GM12878 (cell line): ENCODE results near the gene EVA1A. TPM values are rescaled to one million over a fixed set of nuclear protein-coding genes. Genes with fewer than 3 reads are reported as not detected.

Source experiments
- ATAC-seq: fragments of 200-7000 bp; cut with Tn5 transposase; 3 replicates; pipeline ENCODE4 v1.9.1; 2020; ENCODE audit warnings: mild to moderate bottlenecking, moderate library complexity
- BruUV-seq: library from RNA; stranded (reverse); fragments of 400-500 nt; replicated peaks from 2 replicates; lab custom pipeline; 2021; lab: Mats Ljungman, UMichigan
- CTCF ChIA-PET: fragments of 300-600 bp; sonication (Branson Sonifier 250); formaldehyde crosslinking; extraction: SDS; loops from one replicate; lab custom pipeline; 2021; ENCODE audit warnings: inconsistent platforms; lab: Yijun Ruan, JAX
- POLR2A ChIA-PET: fragments of 350-600 bp; formaldehyde crosslinking; extraction: SDS; loops from one replicate; lab custom pipeline; 2021; ENCODE audit warnings: inconsistent platforms; lab: Charles Lee
- RAD21 ChIA-PET: fragments of 300-600 bp; sonication (Branson Sonifier 250); formaldehyde crosslinking; loops from one replicate; lab custom pipeline; 2023; ENCODE audit warnings: antibody characterized with exemption; ENCODE audit not compliant: unreplicated experiment; lab: Charles Lee
- SMC1A ChIA-PET: fragments of 300-600 bp; sonication (Branson Sonifier 250); formaldehyde crosslinking; loops from one replicate; lab custom pipeline; 2023; ENCODE audit not compliant: unreplicated experiment, uncharacterized antibody; lab: Charles Lee
- DNase-seq: peaks from one replicate; pipeline ENCODE4 v3.0.0-alpha.2; 2011; ENCODE audit warnings: low read depth, low spot score
- FAIRE-seq: peaks from 3 replicates; lab custom pipeline; 2011; peaks lifted over from hg19 to GRCh38; lab: Jason Lieb, UNC
- H2AFZ ChIP-seq: 2 replicates; pipeline ENCODE4 v1.6.0; 2011; ENCODE audit warnings: low read depth, low read length, control low read depth; ENCODE audit not compliant: control insufficient read depth
- H3K27ac ChIP-seq: 2 replicates; pipeline ENCODE4 v1.5.1; 2011; ENCODE audit warnings: control low read depth; ENCODE audit not compliant: control insufficient read depth, insufficient read depth
- H3K27me3 ChIP-seq, 2 experiments: replicated peaks in 1 of 2; 2 replicates each; pipeline versions ENCODE4 v1.6.0 to v1.6.1; 2011; ENCODE audit warnings: low read length in 1 of 2; ENCODE audit not compliant: control insufficient read depth in 2 of 2, insufficient read depth in 2 of 2
- H3K36me3 ChIP-seq, 2 experiments: 2 replicates each; pipeline ENCODE4 v1.5.1; 2011; ENCODE audit warnings: low read length in 1 of 2; ENCODE audit not compliant: control insufficient read depth in 2 of 2, insufficient read depth in 2 of 2
- H3K4me1 ChIP-seq: 2 replicates; pipeline ENCODE4 v1.6.1; 2011; ENCODE audit warnings: mild to moderate bottlenecking, low read length, moderate library complexity, mixed read lengths; ENCODE audit not compliant: control insufficient read depth, insufficient read depth
- H3K4me2 ChIP-seq: 2 replicates; pipeline ENCODE4 v1.6.0; 2011; ENCODE audit warnings: control low read depth; ENCODE audit not compliant: control insufficient read depth, insufficient read depth
- H3K4me3 ChIP-seq: fragments of 200-600 bp; sonication (generic); 2 replicates; pipeline ENCODE4 v1.5.1; 2016
- H3K79me2 ChIP-seq: 2 replicates; pipeline ENCODE4 v1.6.0; 2011; ENCODE audit warnings: low read length; ENCODE audit not compliant: control insufficient read depth, insufficient read depth
- H3K9ac ChIP-seq: 2 replicates; pipeline ENCODE4 v1.8.0; 2011; ENCODE audit warnings: low read length, control low read depth, mixed read lengths; ENCODE audit not compliant: control insufficient read depth, insufficient read depth
- H3K9me3 ChIP-seq: replicated peaks from 3 replicates; pipeline ENCODE4 v1.5.1; 2011; ENCODE audit warnings: mild to moderate bottlenecking, low read length; ENCODE audit not compliant: control insufficient read depth, insufficient read depth
- H4K20me1 ChIP-seq: 2 replicates; pipeline ENCODE4 v1.6.0; 2011; ENCODE audit not compliant: control insufficient read depth, insufficient read depth
- BACH1 ChIP-seq: fragments of 450-650 bp; IDR thresholded peaks from 2 replicates; pipeline ENCODE4 v1.6.1; 2017; ENCODE audit warnings: mild to moderate bottlenecking, borderline replicate concordance
- CHD2 ChIP-seq: IDR thresholded peaks from 2 replicates; pipeline ENCODE4 v1.6.1; 2011; ENCODE audit warnings: low read depth, low read length, improper control_type of control experiment, borderline replicate concordance
- CREB1 ChIP-seq: IDR thresholded peaks from 2 replicates; pipeline ENCODE4 v1.6.1; 2012; ENCODE audit warnings: low read depth, mild to moderate bottlenecking, inconsistent platforms
- ETV6 ChIP-seq, 2 experiments: fragments of 450-650 bp in 1 of 2; IDR thresholded peaks in 1 of 2; conservative IDR thresholded peaks in 1 of 2; 2 replicates each; pipeline ENCODE4 v1.6.1; 2014; ENCODE audit warnings: antibody characterized with exemption in 1 of 2, borderline replicate concordance in 1 of 2, low read depth in 1 of 2, mild to moderate bottlenecking in 1 of 2, moderate library complexity in 1 of 2
- IKZF1 ChIP-seq: fragments of 450-650 bp; conservative IDR thresholded peaks from 2 replicates; pipeline ENCODE4 v1.6.1; 2017; ENCODE audit warnings: antibody characterized with exemption, mild to moderate bottlenecking
- KLF5 ChIP-seq: fragments of 450-650 bp; IDR thresholded peaks from 2 replicates; pipeline ENCODE4 v1.6.1; 2014; ENCODE audit warnings: mild to moderate bottlenecking; ENCODE audit not compliant: partially characterized antibody
- MXI1 ChIP-seq: fragments of 150-350 bp; IDR thresholded peaks from 2 replicates; pipeline ENCODE4 v1.6.1; 2011; ENCODE audit warnings: low read depth, mild to moderate bottlenecking, inconsistent platforms, low read length, improper control_type of control experiment
- MYB ChIP-seq: fragments of 150-350 bp; IDR thresholded peaks from 2 replicates; pipeline ENCODE4 v1.6.1; 2014; ENCODE audit warnings: mild to moderate bottlenecking, low read depth, low read length, borderline replicate concordance
- NFXL1 ChIP-seq: fragments of 450-650 bp; IDR thresholded peaks from 2 replicates; pipeline ENCODE4 v1.6.1; 2017; ENCODE audit warnings: antibody characterized with exemption, mild to moderate bottlenecking, borderline replicate concordance
- SMARCA5 ChIP-seq: fragments of 450-650 bp; IDR thresholded peaks from 2 replicates; pipeline ENCODE4 v1.6.1; 2017; ENCODE audit warnings: mild to moderate bottlenecking
- WGBS: methylation state at CpG from one replicate; pipeline ENCODE4 v1.1.6; 2016; ENCODE audit warnings: low lambda C conversion rate; ENCODE audit not compliant: insufficient replicate concordance, insufficient coverage; ENCODE audit errors: missing lambda C conversion rate; 5-methylcytosine and 5-hydroxymethylcytosine counted together
- in situ Hi-C: fragments of 300-500 bp; cut with MboI; formaldehyde crosslinking; loops from 9 replicates; pipeline ENCODE4 v1.14.3; 2018; ENCODE audit warnings: mixed read lengths
- intact Hi-C: fragments of 100-400 bp; cut with micrococcal nuclease; formaldehyde crosslinking; loops from one replicate; pipeline ENCODE4 v1.14.2; 2022; ENCODE audit not compliant: unreplicated experiment
- polyA plus RNA-seq, 11 experiments: library from polyadenylated mRNA; depleted of rRNA in 4 of 11; unstranded in 6 of 11; stranded (reverse) in 5 of 11; fragments of >200 nt; fragmentation: Nextera tagmentation in 4 of 11; fragmentation: Illumina TruSeq in 1 of 11; extraction: Ambion mirVana in 4 of 11; extraction: Trizol in 1 of 11; gene quantifications; 1 replicate in 1 of 11; 2 replicates in 10 of 11; pipeline versions ENCODE4 v1.2.1 to v1.2.3, GENCODE V29; 2011 to 2016; ENCODE audit warnings: inconsistent platforms in 2 of 11, missing spikeins in 2 of 11, low read depth in 1 of 11
- total RNA-seq, 4 experiments: library from RNA; depleted of rRNA in 3 of 4; stranded (reverse); fragments of >200 nt in 3 of 4; fragmentation: Illumina TruSeq in 1 of 4; extraction: Trizol in 1 of 4; gene quantifications; 2 replicates each; pipeline versions ENCODE4 v1.2.1 to v1.2.3, GENCODE V29; 2013 to 2021
- TF ChIP-seq, protein P1 (sequence below): fragments of 450-650 bp; IDR thresholded peaks from 2 replicates; pipeline ENCODE4 v1.6.1; 2017; ENCODE audit warnings: borderline replicate concordance
- TF ChIP-seq, protein P2 (sequence below): fragments of 450-650 bp; formaldehyde crosslinking; IDR thresholded peaks from 2 replicates; pipeline ENCODE4 v1.4.0; 2022; ENCODE audit warnings: mild to moderate bottlenecking, moderate library complexity
- TF ChIP-seq, protein P3 (sequence below): IDR thresholded peaks from 2 replicates; pipeline ENCODE4 v1.6.1; 2012; ENCODE audit warnings: low read depth, low read length, improper control_type of control experiment
- TF ChIP-seq, protein P4 (sequence below): fragments of 450-650 bp; IDR thresholded peaks from 2 replicates; pipeline ENCODE4 v1.6.1; 2017; ENCODE audit warnings: mild to moderate bottlenecking
- TF ChIP-seq, protein P5 (sequence below): IDR thresholded peaks from 2 replicates; pipeline ENCODE4 v1.6.1; 2011; ENCODE audit warnings: low read depth, mild to moderate bottlenecking, low read length, moderate library complexity, borderline replicate concordance; ENCODE audit errors: extremely low read depth

Gene EVA1A
- total and polyA plus RNA-seq, 10 of the 15 experiments (the other 5 are each of a cell fraction or from before 2014, with no cell fraction given) = 0.13 to 1.0 (median 0.34) TPM; not detected in 5

DNA sequence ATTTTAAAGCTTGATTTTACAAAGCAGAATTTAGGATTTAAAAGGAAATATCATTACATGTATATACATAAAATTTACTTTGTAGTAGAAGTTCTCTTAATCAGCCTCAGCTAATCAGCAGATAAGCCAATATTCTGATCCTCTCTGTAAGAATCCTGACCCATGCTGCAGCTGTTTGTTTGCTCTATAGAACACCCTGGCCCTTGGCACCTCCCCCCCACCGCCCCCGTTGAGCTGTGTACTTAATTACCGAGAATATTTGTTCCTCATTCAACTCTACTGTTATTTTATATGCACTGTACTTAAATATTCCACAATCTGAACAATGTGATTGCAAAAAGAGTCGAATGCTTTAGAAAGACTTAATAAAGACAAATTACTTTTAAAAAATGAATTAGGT lies 98.0 kb downstream of the EVA1A start (continued):
- TF ChIP-seq, protein P1, sequence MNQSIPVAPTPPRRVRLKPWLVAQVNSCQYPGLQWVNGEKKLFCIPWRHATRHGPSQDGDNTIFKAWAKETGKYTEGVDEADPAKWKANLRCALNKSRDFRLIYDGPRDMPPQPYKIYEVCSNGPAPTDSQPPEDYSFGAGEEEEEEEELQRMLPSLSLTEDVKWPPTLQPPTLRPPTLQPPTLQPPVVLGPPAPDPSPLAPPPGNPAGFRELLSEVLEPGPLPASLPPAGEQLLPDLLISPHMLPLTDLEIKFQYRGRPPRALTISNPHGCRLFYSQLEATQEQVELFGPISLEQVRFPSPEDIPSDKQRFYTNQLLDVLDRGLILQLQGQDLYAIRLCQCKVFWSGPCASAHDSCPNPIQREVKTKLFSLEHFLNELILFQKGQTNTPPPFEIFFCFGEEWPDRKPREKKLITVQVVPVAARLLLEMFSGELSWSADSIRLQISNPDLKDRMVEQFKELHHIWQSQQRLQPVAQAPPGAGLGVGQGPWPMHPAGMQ = no peak
- TF ChIP-seq MXI1 (no peak), MYB (no peak), CREB1 (no peak)
- TF ChIP-seq, protein P2, sequence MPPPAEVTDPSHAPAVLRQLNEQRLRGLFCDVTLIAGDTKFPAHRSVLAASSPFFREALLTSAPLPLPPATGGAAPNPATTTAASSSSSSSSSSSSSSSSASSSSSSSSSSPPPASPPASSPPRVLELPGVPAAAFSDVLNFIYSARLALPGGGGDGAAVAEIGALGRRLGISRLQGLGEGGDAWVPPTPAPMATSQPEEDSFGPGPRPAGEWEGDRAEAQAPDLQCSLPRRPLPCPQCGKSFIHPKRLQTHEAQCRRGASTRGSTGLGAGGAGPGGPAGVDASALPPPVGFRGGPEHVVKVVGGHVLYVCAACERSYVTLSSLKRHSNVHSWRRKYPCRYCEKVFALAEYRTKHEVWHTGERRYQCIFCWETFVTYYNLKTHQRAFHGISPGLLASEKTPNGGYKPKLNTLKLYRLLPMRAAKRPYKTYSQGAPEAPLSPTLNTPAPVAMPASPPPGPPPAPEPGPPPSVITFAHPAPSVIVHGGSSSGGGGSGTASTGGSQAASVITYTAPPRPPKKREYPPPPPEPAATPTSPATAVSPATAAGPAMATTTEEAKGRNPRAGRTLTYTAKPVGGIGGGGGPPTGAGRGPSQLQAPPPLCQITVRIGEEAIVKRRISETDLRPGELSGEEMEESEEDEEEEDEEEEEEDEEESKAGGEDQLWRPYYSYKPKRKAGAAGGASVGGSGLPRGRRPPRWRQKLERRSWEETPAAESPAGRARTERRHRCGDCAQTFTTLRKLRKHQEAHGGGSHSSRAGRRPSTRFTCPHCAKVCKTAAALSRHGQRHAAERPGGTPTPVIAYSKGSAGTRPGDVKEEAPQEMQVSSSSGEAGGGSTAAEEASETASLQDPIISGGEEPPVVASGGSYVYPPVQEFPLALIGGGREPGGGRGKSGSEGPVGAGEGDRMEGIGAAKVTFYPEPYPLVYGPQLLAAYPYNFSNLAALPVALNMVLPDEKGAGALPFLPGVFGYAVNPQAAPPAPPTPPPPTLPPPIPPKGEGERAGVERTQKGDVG (CRISPR knock-in tag) = no peak

DNA sequence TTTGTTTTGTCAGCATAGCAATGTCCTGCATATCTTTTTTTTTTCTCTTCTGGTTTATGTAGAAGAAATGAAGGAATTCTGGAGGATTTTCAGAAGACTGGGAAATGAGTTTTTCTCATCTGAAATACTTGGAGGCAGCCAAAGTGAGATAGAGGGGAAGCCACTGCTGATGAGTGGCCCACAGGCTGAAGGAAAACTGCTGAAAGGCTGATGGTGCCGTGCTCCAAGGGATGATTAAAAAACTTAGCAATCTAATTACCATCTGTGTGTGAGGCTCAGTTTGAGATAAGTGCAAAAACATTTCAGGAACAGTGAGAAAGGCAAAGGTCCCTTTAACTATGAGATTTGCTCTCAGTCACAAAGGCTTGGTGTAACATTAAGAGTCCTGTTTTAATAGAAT lies 98.5 kb downstream of the EVA1A start:
- H3K79me2 ChIP-seq = no peaks in the 10 kb centered on the region
- H2AFZ ChIP-seq = no peak overlapping the region
- intact Hi-C loops (no loop called here), in situ Hi-C loops (no loop called here)
- no peaks in the 10 kb centered on the region for H3K36me3 ChIP-seq
- no peaks in the 10 kb centered on the region for H3K4me1 ChIP-seq
- H3K4me2 ChIP-seq = no peak overlapping the region
- no peaks in the 10 kb centered on the region for H4K20me1 ChIP-seq
- no peak for TF ChIP-seq KLF5
- TF ChIP-seq, protein P3, sequence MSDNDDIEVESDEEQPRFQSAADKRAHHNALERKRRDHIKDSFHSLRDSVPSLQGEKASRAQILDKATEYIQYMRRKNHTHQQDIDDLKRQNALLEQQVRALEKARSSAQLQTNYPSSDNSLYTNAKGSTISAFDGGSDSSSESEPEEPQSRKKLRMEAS = no peak
- TF ChIP-seq IKZF1 = no peak
- no peak for TF ChIP-seq NFXL1
- TF ChIP-seq SMARCA5 = no peak
- TF ChIP-seq ETV6 (conservative IDR thresholded peaks at IDR 0.05 in 1 of 2, IDR thresholded peaks at IDR 0.05 in 1 of 2; ENCODE audit: borderline replicate concordance in 1 of 2, low read depth in 1 of 2) = no peak
- TF ChIP-seq, protein P4, sequence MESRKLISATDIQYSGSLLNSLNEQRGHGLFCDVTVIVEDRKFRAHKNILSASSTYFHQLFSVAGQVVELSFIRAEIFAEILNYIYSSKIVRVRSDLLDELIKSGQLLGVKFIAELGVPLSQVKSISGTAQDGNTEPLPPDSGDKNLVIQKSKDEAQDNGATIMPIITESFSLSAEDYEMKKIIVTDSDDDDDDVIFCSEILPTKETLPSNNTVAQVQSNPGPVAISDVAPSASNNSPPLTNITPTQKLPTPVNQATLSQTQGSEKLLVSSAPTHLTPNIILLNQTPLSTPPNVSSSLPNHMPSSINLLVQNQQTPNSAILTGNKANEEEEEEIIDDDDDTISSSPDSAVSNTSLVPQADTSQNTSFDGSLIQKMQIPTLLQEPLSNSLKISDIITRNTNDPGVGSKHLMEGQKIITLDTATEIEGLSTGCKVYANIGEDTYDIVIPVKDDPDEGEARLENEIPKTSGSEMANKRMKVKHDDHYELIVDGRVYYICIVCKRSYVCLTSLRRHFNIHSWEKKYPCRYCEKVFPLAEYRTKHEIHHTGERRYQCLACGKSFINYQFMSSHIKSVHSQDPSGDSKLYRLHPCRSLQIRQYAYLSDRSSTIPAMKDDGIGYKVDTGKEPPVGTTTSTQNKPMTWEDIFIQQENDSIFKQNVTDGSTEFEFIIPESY = no peak
- TF ChIP-seq, protein P5, sequence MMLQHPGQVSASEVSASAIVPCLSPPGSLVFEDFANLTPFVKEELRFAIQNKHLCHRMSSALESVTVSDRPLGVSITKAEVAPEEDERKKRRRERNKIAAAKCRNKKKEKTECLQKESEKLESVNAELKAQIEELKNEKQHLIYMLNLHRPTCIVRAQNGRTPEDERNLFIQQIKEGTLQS = no peak
- no peak for TF ChIP-seq CHD2
- TF ChIP-seq BACH1 = no peak
- H3K9me3 ChIP-seq = no peaks in the 10 kb centered on the region; the same call in 2 of the 3 replicates
- H3K27ac ChIP-seq = no peak overlapping the region
- ChIA-PET SMC1A (interaction anchor here (0.7 to 11.4 kb wide), 13 partner anchors 9 to 405 kb away, joined by 3 to 183 read pairs (median 4); partner anchors contain the start of gene TACR1), RAD21 (interaction anchor here (0.9 to 4.8 kb wide), 5 partner anchors 9 to 146 kb away, joined by 3 to 42 read pairs (median 3); no protein-coding TSS in a partner anchor), POLR2A (interaction anchor here (2.1 kb wide), 1 partner anchor 30 kb away, joined by 10 read pairs; no protein-coding TSS in a partner anchor), CTCF (interaction anchor here (0.6 to 11.5 kb wide), 13 partner anchors 7 to 797 kb away, joined by 3 to 127 read pairs (median 25); partner anchors contain the start of gene TACR1)
- no peak overlapping the region for H3K9ac ChIP-seq
- DNase-seq = no peak
- no peak for FAIRE-seq
- no peak overlapping the region for H3K4me3 ChIP-seq
- BruUV-seq = no TSS peak
- WGBS = 95% methylated on average over 1 of the region's 1 CpG
- H3K27me3 ChIP-seq = no peaks in the 10 kb centered on the region
- no peak for ATAC-seq
